HUDEP-2 (cell line): Measurements from ENCODE around the gene TOP3A.
"Not testable (repeated sequence)": the region's sequence is repeated elsewhere in the genome, so short reads cannot be mapped to it uniquely, and the experiment has no call there.

Experiments used
- DNase-seq, 76 experiments: peaks; one replicate each; lab custom pipeline; 2025; ENCODE audit not compliant: unreplicated experiment in 76 of 76; lab: John Stamatoyannopoulos, UW

Gene TOP3A

GRCh38 chr17:18314731-18315561 is at the start of gene TOP3A, which contains the start of gene SMCR8:
TOP3A (minus strand) TSS chr17:18314994; CDS start chr17:18314778, 216 bp downstream.
SMCR8 (plus strand) TSS chr17:18315293; CDS start chr17:18315790, 497 bp downstream.
- peak; percentile 43 to 98 (median 95) for DNase-seq

GRCh38 chr17:18364166-18364565 is 49.4 kb upstream of the TOP3A start:
- DNase-seq: no peak

- peak in 75 of 76 experiments; percentile 21 to 96 (median 90) for DNase-seq
Measured at GRCh38 chr17:18363101-18364049, 48.6 kb upstream of the TOP3A start, which contains the start of gene SHMT1. SHMT1 (minus strand) TSS chr17:18363550; CDS start chr17:18355981, 7,569 bp downstream.

GRCh38 chr17:18362698-18363100 is 47.9 kb upstream of the TOP3A start:
- DNase-seq: peak in 2 of 76 experiments; percentile 5 to 24

GRCh38 chr17:18361837-18362697 is 47.3 kb upstream of the TOP3A start:
- DNase-seq: no peak

GRCh38 chr17:18360518-18360917 is 45.7 kb upstream of the TOP3A start:
- no peak for DNase-seq

- DNase-seq: no peak
Measured at GRCh38 chr17:18356624-18357023, 41.8 kb upstream of the TOP3A start.

GRCh38 chr17:18353541-18353940 is 38.7 kb upstream of the TOP3A start:
- no peak for DNase-seq

GRCh38 chr17:18344021-18344420 is 29.2 kb upstream of the TOP3A start:
- no peak for DNase-seq

- DNase-seq: no peak
Measured at GRCh38 chr17:18339933-18340332, 25.1 kb upstream of the TOP3A start.

- not testable (repeated sequence) for DNase-seq
Measured at GRCh38 chr17:18338158-18338557, 23.4 kb upstream of the TOP3A start.

- DNase-seq: no peak
Measured at GRCh38 chr17:18332909-18333489, 18.2 kb upstream of the TOP3A start.

GRCh38 chr17:18331879-18332278 is 17.1 kb upstream of the TOP3A start:
- no peak for DNase-seq

GRCh38 chr17:18328643-18329204 is 13.9 kb upstream of the TOP3A start:
- DNase-seq: no peak

- no peak for DNase-seq
Measured at GRCh38 chr17:18327556-18327955, 12.8 kb upstream of the TOP3A start.

GRCh38 chr17:18327093-18327492 is 12.3 kb upstream of the TOP3A start:
- no peak for DNase-seq

- DNase-seq: no peak
Measured at GRCh38 chr17:18326572-18326971, 11.8 kb upstream of the TOP3A start.

- DNase-seq: no peak
Measured at GRCh38 chr17:18326039-18326438, 11.2 kb upstream of the TOP3A start.
